GM19043 (cell line): ENCODE measurements around the gene KRT24.

ENCODE experiments used
- ATAC-seq: cut with Tn5 transposase; IDR thresholded peaks from one replicate; pipeline ENCODE4 v1.9.1; 2021; ENCODE audit warnings: low read depth; ENCODE audit not compliant: unreplicated experiment

Gene KRT24

DNA sequence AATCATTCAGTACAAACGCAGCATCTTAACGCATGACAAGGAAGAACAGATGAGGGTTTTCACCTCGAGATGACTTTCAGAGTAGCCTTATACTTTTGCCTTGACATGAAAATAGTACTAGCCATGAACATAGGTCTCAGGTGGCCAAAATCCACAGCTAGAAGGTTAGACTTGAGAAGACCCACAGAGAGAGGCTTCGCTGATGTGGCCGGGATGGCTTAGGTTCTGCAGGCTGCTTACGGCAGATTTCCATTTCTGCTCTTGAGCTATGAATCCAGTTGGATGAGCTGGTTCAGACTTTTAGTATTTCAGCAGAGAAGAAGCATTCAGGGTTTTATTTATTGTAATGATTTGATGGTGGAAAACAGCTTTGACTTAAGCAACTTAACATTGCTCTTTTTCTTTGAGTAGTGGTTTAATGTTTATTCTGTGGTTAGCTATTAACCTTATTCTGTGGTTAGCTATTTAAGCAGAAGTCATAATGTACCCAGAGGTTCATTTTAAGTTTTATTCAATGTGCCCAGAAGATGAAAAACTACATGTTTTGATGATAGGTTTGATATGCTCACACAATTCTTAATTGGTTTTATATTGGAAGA is 7.6 kb downstream of the KRT24 start:
- no peak for ATAC-seq

- no peak for ATAC-seq
These were observed 9.0 kb downstream of the KRT24 start for GRCh38 chr17:40694584-40694983.

DNA sequence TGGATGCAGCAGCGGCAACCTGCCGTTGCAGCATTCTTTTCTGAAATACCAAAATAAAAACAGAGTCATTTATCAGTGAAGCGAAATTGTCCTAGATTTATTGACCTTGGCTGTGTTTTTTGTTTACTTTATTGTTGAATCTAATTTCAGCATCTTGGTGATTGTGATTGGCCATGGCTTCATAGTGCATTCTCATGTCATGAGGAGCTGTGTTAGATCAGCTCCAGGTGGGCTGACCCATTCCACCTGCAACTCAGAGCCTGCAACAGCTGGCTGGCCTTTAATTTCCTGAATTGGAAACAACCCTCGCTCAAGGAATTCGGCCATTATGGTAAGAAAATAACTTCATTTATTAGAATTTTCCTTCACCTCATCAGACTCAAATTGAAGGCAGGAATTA is 16.4 kb downstream of the KRT24 start:
- no peak for ATAC-seq

DNA sequence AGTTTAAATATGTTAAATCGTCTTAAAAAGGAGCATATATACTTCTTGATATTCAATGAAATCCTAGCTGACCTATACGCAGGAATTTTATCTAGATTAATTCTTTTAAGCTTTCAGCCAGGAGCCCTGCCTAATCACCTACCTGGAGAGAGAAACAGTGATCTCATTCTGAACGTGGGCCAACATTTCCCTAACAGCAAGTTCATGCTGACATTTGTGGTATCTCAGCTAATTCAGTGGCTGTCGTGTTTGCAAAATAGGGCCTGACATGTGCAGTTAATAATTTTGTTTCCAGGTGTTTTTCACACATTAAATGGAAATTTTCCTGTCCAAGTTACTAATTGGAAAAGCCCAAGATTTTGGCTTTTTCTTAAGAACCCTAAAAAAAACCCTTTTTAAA is 17.4 kb downstream of the KRT24 start:
- ATAC-seq, result no peak

GRCh38 chr17:40680998-40681397 is 22.6 kb downstream of the KRT24 start:
- ATAC-seq, result no peak

DNA sequence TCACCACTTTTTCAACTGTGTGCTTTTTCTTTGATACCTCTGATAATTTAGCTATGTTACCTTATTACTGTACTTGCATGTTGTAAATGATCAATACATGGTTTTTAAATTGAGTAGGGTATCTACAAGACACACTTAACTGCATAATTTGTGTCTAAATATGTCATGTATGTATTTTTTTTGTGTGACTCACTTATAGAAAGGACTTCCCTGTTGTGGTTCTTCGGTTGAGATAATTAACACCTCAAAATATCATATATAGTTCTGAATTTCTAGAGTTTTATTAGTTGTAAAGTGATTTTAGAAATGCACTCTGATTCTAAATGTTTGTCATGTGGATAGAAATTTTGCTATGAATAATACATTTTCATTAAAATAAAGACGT is 24.0 kb downstream of the KRT24 start:
- no peak for ATAC-seq

DNA sequence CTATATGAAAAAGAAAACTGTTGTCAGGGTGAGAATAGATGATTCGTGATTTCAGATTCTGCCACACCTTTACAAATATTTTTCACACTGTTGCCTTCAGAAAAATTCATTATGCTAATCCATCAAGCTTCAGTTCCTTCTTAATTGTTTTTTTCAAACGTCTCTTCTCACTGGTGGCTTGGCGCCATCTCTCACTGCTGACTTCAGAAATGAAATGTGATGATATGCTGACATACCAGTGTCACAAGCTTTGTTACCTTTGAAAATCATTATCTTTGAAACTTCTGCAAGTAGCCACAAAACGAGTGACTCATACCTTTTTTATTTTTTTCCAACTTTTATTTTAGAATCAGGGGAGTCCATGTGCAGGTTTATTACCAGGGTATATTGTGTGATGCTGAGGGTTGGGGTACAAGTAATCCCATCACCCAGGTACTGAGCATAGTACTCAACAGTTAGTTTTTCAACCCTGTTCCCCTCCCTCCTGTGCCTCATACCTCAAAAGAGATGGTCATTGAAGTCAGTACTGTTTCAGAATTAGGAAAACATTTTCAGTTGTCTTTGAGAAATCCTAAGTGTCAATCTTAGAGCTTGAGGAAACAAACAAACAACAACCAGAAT is 24.5 kb downstream of the KRT24 start:
- ATAC-seq, result no peak

DNA sequence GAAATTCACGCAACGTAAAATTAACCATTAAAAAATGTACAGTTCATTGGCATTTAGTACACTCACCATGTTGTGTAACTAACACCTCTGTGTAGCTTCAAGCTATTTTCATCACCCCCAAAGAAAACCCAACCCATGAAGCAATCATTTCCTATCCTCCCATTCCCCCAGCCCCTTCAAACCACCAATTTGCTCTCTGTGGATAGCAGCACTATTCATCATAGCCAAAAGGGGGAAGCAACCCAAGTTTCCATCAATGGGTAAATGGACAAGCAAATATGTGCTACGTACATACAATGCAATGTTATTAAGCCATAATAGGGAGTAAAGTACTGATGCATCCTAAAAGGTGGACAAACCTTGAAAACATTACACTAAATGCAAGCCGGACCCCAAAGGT is 27.6 kb downstream of the KRT24 start:
- ATAC-seq, result no peak

- no peak for ATAC-seq
These were observed 30.9 kb downstream of the KRT24 start for GRCh38 chr17:40672654-40673053.

DNA sequence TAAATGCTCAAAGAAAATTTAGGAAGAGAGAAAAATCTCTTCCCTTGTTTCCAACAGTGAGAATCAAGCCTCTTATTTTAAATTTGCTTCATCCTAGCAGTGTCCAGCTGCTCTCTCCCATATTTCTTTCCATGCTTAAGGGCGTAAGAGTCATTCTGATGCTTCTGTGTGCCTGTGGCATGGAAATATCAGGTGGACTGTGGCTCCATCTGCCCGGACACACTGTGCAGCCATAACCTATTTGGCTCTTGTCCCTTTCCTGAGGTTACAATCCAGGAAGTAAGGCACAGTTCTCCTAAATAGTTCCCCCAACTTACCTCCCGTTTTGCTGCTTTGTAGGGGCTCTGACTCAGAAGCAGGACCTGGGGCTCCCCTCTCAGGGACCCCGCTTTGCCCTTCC is 32.3 kb downstream of the KRT24 start:
- ATAC-seq, result no peak

DNA sequence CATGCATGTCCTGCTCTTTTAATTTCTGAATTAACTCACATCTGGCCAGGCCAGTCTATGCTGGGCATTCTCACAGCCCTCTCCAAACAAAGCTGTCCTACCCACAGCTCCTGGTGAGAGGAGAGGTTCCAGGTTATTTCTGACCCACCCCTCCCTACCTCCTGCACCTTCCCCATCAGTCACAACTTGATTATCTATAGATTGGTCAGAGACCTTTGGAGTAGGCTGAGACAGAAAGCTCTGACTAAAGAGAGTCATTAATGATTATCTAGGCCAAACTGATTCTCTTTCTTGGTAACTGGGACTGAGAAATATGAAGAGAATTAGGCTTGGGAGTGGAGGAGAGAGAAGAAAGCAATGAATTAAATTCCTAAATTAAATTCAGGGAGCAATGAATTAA is 37.2 kb downstream of the KRT24 start:
- no peak for ATAC-seq

DNA sequence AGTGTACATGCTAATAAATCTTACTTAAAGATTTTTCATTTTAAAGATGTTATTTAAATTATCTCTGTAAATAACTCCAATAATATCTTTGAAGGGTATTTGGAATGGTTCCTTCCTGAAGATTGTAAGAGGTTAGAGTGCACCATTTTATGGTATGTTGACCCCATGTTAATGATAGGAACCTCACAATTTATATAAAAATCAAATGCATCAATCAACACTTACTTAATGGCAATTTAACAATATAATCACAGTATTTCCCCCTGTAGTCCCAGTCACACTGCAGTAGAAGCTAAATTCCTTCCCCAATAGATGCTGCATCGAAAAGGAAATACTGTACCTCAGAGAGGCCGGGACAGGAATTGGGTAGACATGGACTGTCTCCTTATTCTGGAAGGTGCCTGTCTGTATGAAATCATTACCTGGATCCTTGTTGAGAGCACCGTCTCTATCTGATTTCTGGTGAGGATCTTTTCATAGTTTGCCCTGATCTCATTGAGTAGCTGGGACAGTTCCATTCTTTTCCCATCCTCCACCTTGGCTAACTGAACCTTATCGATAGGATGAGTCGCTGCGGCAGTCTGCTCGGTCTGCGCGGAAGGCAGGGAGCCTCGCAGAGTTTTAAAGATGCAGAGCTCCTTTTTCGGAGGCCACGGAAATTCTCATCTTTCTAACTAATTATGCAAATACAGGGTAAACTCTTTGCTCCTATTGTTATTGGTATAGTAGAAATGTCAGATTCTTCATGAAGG is 38.8 kb downstream of the KRT24 start, which contains the start of gene KRT222:
Gene KRT222, minus strand, starts transcription at position 596 of the 752 bp plus-strand sequence. Its CDS starts 78 bp downstream, at position 518.
- no peak for ATAC-seq

- ATAC-seq, result no peak
These were observed 40.3 kb downstream of the KRT24 start for GRCh38 chr17:40663252-40663651.

DNA sequence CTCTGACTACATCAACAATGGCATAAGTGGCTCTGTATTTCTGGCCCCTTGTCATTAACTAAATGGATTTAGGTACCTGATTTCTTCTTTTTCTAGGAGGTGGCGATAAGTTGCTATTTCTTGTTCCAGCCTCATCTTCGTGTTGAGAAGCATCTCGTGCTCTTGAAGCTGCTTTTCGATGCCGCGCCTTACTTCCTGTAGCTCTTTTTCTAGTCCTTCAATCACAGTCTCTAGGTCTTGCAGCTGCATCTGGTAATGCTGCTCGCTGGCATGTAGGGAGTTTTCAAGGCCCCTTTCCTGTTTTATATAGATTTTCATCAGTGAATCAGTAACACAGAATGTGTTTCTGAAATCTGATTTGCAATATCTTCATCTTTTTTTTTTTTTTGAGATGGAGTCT is 43.6 kb downstream of the KRT24 start:
- ATAC-seq, result no peak

GRCh38 chr17:40658396-40658795 is 45.2 kb downstream of the KRT24 start:
- ATAC-seq, result no peak

DNA sequence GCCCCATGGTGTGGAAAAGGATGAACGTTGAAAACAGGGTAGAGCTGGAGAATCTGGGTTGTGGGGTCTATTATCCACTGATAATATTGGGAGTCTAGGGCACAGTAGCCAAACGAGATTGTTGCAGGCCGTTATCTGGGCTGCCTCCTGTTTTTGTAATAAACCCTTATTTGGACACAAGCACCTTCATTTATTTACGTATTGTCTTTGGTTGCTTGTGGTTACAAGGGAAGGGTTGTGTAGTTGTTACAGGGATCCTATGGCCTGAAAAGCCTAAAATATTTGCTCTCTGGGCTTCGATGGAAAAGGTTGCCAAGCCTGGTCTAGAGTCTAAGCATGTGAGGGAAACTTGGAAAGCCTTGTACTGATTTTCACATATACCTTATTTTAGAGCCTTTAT is 51.6 kb downstream of the KRT24 start:
- ATAC-seq, result no peak

DNA sequence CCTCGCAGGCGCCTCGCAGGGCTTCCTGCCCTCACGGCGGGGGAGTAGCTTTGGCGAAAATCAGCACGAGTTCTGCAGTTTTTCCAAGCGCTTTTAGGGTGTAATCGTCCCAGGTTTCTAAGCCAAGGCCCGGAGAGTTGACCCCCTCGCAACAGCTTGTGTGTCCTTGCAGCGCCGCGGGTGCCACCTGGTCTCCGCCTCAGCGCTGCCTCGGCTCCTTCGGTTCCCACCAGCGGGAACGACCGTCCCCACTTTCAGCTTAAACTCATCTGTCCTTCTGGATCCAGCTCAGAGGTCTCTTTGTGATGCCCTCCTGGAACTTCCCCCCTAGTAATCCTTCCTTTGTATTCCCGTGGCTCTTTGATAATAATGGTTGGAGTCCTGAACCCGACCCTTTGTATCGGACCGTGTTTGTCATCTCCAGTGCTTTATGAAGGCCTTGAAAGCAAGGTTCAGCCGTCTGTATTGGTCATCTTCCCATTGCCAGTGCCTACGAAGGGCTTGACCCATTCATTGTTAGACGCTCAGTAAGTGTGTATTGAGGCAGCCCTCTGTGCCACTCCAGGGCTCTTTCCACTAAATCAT is 55.1 kb downstream of the KRT24 start:
- no peak for ATAC-seq
